Activated CD8-positive, alpha-beta memory T cell treated with anti-CD3 and anti-CD28 coated beads, Interleukin-2, amount 50 U/mL, for 48 hours (primary cell): ENCODE measurements around the gene VPS11.
"Not testable (repeated sequence)": the region's sequence is repeated elsewhere in the genome, so short reads cannot be mapped to it uniquely, and the experiment has no call there.

Source experiments
- DNase-seq: peaks from one replicate; pipeline ENCODE4 v3.0.0-alpha.2; 2020

VPS11 gene

DNA sequence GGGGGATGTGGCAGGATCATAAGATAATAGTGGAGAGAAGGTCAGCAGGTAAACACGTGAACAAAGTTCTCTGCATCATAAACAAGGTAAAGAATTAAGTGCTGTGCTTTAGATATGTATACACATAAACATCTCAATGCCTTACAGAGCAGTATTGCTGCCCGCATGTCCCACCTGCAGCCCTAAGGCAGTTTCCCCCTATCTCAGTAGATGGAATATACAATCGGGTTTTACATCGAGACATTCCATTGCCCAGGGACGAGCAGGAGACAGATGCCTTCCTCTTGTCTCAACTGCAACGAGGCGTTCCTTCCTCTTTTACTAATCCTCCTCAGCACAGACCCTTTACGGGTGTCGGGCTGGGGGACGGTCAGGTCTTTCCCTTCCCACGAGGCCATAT, 28.1 kb upstream of the VPS11 start:
- DNase-seq = not testable (repeated sequence)

DNA sequence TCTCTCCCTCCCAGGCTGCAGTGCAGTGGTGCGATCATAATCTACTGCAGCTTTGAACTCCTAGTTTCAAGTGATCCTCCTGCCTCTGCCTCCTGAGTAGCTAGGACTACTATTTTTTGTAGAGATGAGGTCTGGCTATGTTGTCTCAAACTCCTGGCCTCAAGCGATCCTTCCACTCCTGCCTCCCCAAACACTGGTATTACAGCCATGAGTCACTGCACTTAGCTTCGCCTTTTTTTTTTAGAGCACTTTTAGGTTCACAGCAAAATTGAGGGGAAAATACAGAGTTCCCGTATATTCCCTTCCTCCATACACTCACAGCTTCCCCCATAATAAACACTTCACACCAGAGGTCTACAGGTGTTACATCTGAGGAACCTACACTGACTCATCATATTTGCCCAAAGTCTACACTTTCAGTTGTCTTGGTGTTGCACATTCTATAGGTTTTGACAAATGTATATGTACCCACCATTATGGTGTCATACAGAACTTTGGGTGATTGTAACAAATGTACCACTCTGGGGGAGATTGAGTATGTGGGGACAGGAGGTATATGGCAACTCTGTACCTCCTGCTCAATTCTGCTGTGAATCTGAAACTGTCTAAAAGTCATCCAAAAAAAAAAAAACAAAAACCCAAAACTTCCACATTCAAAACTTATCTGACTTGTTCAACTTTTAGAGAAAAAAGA, 25.6 kb upstream of the VPS11 start:
- no peak for DNase-seq

DNA sequence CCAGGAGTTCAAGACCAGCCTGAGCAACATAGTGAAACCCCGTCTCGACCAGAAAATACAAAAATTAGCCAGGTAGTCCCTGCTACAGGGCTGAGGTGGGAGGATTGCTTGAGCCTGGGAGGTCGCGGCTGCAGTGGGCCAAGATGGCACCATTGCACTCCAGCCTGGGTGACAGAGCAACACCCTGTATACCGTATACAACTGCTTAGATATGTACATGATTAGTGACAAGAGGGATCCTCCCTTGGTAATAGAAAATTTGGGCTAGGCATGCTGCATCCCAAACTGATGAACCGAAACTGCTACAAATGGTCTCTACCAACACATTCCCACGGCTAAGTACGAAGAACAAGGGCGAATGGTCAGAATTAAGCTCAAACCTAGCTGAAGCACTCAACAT, 24.7 kb upstream of the VPS11 start:
- DNase-seq = no peak

DNA sequence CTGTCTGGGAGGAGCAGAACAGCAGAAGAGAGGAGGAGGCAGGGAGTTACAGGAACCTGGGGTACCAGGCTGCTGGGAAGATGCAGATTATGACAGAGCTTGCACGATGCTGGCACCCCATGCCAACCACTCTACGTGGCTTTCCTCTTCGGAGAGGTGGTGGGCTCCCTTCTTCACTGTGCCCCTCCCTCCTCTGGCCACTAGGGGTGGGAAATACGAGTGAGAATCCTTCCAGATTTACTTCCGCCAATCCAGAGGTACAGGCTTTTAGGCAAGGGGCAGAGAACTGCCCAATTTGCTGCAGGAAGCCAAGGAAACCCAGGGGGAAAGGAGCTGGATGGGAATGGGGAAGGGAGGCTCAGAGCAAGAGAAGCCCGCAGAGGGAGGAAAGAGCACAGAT, 22.9 kb upstream of the VPS11 start:
- no peak for DNase-seq

DNA sequence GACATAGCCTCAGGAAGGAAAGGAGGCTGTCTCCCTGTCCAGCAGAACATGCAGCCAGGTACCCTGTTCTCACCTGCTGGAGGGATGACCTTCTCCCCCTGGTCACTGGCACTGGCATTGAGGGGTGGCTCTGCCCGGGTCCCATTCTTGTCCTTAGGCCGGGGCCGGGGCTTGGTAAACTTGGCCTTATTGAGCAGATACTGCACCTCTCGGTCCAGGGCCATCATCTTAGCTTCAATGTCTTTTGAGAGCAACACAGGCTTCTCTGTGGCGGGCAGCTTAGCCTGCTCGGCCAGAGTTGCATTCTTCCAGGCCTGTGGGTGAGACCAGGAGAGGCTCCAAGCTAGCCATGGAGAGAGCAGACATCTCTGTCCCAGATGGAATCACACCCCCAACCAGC, 21.1 kb upstream of the VPS11 start:
- no peak for DNase-seq

DNA sequence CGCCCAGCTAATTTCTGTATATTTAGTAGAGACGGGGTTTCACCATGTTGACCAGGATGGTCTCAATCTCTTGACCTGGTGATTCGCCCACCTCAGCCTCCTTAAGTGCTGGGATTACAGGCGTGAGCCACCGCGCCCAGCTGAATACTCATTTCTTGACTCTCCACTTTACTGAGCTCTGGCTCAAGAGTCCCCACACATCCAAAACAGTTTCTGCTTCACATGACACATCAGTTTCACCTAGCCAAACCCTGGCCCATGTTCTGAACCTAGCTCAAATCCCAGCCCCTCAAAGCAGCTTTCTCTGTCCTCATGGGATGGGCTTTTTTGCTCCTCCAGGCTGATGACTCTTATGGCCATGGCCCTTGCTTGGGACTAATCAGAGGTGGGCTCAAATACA, 20.4 kb upstream of the VPS11 start:
- no peak for DNase-seq

DNA sequence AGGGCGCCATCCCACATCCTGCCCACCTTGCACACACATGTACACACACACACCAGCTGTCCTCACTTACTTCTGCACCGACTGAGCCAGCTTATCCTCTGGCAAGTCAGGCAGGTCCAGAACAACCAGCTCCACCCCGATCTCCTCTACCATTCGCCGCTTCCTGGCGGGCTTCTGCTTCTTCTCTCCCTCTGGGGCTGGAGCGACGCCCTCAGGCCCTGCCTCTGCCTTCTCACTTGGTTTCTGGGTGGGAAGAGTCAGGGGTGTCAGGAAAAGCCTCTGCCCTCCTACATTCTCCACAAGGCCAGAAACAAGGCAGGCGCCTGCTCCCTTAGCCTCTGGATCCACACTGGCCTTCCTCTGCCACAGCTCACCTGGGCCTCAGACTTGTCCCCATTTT, 19.0 kb upstream of the VPS11 start:
- no peak for DNase-seq

DNA sequence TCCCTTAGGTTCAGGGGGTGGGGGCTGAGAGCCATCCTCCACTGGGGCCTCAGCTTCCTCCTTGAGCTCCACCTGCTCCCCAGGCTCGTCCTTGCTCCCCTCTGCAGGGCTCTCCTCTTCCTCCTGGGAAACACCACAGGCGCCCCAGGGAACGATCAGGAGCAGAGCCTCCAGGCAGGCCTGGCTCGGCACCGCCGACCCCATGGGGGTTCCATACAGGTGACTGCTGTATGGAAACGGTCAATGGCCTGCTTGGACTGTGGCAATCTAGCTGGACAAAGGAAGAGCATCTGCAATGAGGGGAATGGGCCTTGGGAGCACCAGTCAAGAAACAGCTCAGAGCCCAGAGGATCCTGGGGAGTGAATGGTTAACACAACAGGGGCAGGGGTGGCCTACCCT, 18.5 kb upstream of the VPS11 start:
- DNase-seq = no peak

DNA sequence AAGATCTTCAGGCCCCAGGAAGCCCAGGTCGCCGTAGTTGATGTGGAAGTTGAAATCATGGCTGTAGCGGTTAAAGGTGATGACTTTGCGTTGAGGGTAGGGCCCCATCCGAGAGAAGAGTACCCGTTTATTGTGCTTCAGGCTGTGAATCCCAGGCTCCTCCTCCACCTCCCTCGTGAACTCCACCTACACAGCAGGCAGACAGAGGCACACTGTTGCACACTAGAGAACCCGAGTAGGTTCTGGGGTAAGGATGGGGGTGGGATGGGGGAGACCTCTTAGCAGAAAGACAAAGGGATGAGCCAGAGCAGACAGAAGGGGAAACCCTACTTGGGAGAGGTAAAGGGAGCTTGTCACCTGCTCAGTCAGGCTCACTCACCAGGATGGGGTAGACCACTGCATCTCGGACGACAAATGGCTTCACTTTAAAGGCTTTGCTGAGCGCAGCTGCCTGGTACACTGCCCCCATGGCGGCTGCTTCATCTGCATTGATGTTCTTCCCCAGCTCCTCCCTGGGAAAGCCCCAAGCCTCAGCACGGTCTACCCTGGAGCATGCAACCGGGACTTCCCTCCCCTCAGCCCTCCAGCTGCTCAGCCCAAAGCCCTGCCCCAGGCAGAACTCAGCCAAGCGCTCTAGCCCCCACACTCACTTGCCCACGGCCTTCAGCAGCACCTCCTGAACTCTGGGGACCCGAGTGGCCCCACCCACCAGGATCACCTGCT, 16.0 kb upstream of the VPS11 start:
- DNase-seq = no peak

DNA sequence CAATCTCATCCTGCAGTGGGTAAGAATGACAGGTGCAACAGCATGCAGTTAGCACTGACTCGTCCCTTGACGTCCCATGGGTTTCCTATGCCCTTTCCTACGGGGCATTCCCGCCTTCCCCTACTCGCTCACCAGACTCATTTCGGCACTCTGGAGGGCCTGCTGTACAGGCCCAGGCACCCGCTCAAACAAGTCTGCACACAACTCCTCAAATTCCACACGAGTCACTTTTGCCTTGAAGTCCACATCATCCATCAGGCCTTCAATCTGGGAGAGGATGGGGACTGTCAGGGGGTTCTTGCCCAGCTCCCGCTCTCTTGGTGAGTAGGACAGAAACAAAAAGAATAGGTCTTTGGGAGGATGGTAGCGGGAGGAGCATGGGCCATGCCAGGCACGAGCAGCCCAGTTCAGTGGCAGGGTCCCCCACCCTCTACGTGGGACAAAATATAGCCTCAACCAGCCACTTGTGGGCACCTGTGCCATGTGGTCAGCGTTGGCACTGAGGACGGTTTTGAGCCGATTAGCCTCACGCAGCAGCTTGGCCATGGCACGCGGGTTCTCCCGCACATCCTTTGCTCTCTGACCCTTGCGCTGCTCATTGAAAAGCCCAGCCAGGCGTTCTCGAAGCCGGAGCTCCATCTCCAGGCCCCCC, 15.3 kb upstream of the VPS11 start:
- DNase-seq = no peak

DNA sequence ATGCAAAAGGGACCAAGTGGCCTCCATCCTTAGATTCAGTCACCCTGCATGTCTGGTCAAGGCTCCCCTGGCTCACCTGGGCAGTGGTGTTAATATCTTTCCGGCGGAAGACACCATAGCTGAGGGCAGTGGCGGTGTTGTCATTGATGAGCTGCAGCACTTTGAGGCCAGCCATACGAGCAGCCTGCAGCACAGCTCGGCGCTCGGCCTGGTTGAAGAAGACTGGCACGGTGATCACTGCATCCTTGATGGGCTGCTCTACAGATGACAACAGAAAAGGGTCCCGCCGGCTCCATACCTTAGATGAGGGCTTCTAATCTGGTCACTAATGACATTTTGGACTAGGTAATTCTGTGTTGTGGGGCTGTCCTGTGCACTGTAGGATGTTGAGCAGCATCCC, 13.2 kb upstream of the VPS11 start:
- DNase-seq = no peak

DNA sequence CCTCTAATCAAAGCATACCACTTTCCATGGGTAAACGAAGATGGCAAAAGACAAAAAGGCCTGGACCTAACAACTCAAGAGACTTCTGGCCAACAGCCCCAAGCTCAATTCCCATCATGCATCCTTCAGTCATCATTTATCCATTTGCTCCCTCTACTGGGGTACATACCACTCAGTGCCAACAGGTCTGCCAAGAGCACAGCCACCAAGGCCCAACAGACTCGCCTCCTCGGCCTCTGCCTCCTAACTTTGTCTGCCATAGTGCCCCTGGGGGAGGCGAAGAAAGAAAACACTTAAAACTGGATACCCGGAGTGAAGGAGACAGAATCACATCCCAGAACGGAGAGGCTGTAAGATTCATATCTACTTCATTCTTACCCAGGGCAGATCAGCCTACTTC, 11.7 kb upstream of the VPS11 start:
- peak; percentile 66 for DNase-seq

DNA sequence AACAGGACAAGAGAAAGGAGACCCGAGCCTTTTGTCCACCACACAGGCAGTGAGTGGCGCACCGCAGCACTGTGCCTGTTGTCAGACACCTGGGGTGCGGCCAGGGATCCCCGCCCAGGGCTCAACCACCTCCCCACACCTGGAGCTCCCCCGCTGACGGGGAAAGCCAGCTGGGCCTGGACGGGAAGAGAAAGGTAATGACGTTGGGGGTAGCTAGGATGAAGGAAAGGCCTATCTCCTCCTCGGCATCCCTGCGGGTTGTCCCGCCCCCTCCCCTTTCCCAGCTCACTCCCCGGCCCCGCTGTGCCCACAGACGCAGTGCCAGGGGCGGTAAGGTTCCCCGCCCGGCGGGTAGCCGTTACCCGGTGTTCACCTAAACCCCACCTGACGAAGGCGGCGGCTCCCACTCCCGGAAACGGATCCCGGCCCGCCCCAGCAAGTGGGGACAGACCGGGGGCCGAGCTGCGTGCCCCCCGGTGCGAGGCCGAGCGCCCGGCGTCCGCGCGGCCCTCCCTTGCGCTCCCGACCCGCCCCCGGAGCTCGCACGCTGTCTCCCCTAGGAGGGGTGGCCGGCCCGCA, 11.1 kb upstream of the VPS11 start:
- DNase-seq = peak; percentile 71

DNA sequence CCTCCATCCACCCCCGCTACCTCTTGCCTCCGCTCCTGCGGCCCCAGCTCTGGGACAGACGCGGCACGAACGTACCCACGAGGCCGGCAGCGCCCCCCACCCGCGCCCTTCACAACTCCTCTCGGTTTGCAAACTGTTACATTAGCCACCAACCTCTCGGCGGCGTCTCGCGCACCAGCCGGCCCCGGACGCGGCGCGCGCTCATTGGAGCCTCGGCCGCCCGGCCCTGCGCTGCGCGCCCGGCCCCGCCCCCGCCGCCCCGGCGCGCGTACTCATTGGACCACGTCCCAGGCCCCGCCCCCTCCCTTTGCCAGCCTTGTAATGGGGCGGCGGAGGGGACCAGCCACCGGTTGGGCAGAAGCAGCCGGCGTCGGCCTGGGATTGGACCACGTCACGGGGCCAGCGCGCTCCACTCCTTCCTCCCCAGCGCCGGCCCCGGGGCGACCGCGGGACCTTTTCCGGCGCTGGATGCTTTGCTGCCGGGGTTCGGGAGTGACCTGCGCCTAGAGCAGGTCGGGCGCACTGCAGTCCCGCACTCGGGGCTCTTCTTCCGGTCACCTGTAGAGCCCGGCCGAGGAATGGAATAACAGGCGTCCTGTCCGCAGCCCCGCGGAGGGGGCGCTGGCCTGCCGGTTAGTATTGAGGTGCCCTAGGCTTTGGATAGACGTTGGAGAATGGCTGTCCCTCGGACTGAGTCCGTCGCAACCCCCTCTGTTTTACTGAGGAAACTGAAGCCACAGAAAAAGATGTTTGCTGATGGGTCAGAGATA, 10.4 kb upstream of the VPS11 start, which contains the start of gene HYOU1:
TSS of gene HYOU1 (minus strand) at position 206 of the 770 bp plus-strand sequence. CDS start 1,045 bp downstream, outside the sequence.
- peak; percentile 99 for DNase-seq

DNA sequence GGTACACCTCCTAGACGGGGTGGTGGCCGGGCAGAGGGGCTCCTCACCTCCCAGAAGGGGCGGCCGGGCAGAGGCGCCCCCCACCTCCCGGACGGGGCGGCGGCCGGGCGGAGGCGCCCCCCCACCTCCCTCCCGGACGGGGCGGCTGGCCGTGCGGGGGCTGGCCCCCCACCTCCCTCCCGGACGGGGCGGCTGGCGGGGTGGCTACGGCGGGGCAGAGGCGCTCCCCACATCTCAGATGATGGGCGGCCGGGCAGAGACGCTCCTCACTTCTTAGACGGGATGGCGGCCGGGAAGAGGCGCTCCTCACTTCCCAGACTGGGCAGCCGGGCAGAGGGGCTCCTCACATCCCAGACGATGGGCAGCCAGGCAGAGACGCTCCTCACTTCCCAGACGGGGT, 8.5 kb upstream of the VPS11 start:
- not testable (repeated sequence) for DNase-seq

DNA sequence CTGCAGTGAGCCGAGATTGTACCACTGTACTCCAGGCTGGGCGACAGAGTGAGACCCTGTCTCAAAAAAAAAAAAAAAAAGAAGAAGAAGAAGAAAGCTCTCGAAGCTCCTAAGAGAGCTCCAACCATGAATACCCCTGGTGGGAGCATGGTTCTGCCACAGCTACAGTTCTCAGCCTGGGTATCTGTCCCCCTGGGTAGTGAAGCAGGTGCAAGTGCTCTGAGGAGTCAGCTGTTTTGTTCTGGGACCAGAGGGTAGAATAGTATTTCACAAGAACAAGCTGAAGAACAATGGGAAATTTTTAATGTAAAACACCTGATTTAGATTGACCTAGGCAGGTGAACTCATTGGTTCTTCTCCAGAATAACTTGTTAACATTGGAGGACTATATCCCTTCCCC, 6.4 kb upstream of the VPS11 start:
- DNase-seq = no peak

DNA sequence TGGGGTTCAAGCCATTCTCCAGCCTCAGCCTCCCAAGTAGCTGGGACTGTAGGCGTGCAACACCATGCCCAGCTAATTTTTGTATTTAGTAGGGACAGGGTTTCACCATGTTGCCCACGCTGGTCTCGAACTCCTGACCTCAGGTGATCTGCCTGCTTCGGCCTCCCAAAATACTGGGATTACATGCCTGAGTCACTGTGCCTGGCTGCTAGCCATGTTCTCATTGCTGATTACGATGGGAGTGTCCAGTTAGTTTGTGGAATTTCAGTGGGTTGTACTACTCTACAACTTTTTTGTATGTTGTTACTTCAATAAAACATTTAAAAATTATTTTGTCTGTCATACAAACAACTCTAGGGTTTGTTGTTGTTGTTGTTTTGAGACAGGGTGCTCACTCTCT, 4.8 kb upstream of the VPS11 start:
- DNase-seq = no peak

DNA sequence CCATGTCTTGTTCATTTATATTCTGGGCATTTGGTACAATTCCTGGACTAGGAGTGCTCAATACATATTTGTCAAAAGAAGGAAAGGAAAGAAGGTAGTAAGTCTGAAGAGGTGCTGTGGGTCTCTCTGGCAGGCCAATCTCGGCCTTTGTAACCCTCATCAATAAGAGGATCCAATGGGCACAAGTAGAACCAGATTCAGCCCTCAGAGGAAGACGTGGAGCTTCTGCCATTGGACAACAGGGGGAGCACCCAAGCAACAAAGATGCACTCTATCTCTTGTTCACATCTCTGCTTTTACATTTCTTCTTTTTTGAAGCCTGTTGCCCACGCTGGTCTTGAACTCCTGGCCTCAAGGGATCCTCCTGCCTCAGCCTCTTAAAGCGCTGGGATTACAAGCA, 2.2 kb upstream of the VPS11 start:
- no peak for DNase-seq

DNA sequence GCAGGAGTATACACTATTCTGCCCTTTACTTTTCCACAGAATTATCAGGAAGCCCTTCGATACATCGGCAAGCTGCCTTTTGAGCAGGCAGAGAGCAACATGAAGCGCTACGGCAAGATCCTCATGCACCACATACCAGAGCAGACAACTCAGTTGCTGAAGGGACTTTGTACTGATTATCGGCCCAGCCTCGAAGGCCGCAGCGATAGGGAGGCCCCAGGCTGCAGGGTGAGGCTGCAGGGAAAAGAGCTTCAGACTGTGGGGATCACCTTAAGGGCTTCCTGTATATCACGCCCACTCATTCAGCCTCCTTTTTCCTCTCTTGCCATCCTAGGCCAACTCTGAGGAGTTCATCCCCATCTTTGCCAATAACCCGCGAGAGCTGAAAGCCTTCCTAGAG, 10.2 kb downstream of the VPS11 start:
- no peak for DNase-seq

DNA sequence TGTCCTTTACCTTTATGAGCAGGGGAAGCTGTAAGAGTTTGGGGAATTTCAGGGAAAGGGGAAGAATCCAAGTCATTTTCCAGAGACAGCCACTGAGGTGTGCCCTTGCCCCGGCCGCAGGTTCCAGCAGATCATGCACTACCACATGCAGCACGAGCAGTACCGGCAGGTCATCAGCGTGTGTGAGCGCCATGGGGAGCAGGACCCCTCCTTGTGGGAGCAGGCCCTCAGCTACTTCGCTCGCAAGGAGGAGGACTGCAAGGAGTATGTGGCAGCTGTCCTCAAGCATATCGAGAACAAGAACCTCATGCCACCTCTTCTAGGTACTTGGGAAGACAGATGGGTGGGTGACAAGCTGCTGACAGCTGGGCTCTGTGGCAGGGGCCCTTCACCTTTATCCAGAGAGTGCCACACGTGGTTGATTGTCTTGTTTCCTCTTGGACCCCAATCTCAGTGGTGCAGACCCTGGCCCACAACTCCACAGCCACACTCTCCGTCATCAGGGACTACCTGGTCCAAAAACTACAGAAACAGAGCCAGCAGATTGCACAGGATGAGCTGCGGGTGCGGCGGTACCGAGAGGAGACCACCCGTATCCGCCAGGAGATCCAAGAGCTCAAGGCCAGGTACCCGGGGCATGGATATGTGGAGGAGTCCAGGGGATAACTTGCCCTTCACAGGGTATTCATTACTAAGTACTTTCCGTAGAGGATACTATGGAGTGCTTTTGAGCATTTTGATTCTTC, 11.2 kb downstream of the VPS11 start:
- DNase-seq = no peak

DNA sequence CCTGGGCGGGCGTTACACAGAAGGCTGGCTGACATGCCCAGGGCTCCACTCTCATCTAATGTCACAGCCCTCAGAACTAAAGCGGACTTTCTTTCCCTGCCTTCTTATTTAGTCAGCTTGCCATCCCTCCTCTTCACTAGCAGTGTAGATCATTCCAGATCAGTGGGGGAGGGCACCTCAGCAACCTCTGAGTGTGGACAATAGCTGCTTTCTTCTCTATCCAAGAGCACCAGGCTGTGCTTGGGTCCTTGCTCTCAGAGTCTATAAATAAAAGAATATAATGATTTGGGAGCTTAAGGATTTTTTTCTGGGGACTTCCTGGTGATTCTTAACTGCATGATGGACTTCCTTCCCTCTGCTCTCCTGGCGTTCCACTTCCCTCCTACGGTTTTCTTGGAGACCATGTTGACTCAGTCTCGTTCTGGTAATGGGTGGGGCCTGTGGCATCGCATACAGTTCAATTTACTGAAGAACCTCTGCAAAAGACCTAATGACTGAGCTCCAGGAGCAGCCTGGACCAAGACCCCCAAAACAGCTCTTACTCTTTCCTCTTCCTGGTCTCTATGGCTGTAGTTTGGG, 14.2 kb downstream of the VPS11 start:
- DNase-seq = no peak
